Ishikawa (cell line): ENCODE measurements around the gene GPER1.
A peak's percentile ranks its signal among the peaks of the same experiment; 100 is the strongest.

Source experiments
- CEBPB ChIP-seq: IDR thresholded peaks from 2 replicates; pipeline ENCODE4 v1.6.1; 2012
- CREB1 ChIP-seq: IDR thresholded peaks from 2 replicates; pipeline ENCODE4 v1.6.1; 2012; ENCODE audit warnings: low read depth
- EGR1 ChIP-seq: IDR thresholded peaks from 2 replicates; pipeline ENCODE4 v1.6.1; 2012
- EP300 ChIP-seq: IDR thresholded peaks from 2 replicates; pipeline ENCODE4 v1.6.1; 2012; ENCODE audit warnings: borderline replicate concordance
- FOXM1 ChIP-seq: IDR thresholded peaks from 2 replicates; pipeline ENCODE4 v1.6.1; 2012; ENCODE audit warnings: low read depth, borderline replicate concordance
- NFIC ChIP-seq: IDR thresholded peaks from 2 replicates; pipeline ENCODE4 v1.6.1; 2012
- RAD21 ChIP-seq: IDR thresholded peaks from 2 replicates; pipeline ENCODE4 v1.6.1; 2012; ENCODE audit warnings: low read depth
- TAF1 ChIP-seq: IDR thresholded peaks from 2 replicates; pipeline ENCODE4 v1.6.1; 2012; ENCODE audit warnings: low read depth, mild to moderate bottlenecking
- TCF12 ChIP-seq: IDR thresholded peaks from 2 replicates; pipeline ENCODE4 v1.6.1; 2012; ENCODE audit warnings: low read depth
- TEAD4 ChIP-seq: IDR thresholded peaks from 2 replicates; pipeline ENCODE4 v1.6.1; 2012
- USF1 ChIP-seq: IDR thresholded peaks from 2 replicates; pipeline ENCODE4 v1.6.1; 2012
- YY1 ChIP-seq: IDR thresholded peaks from 2 replicates; pipeline ENCODE4 v1.6.1; 2012; ENCODE audit warnings: low read depth
- ZBTB7A ChIP-seq: IDR thresholded peaks from 2 replicates; pipeline ENCODE4 v1.6.1; 2012; ENCODE audit warnings: low read depth
- TF ChIP-seq, protein P1 (sequence below): IDR thresholded peaks from 2 replicates; pipeline ENCODE4 v1.6.1; 2012; ENCODE audit warnings: low read depth, mild to moderate bottlenecking
- TF ChIP-seq, protein P2 (sequence below): IDR thresholded peaks from 2 replicates; pipeline ENCODE4 v1.6.1; 2012

Gene GPER1

GRCh38 chr7:1114505-1114904, 26.6 kb downstream of the GPER1 start:
- TF ChIP-seq, protein P1, sequence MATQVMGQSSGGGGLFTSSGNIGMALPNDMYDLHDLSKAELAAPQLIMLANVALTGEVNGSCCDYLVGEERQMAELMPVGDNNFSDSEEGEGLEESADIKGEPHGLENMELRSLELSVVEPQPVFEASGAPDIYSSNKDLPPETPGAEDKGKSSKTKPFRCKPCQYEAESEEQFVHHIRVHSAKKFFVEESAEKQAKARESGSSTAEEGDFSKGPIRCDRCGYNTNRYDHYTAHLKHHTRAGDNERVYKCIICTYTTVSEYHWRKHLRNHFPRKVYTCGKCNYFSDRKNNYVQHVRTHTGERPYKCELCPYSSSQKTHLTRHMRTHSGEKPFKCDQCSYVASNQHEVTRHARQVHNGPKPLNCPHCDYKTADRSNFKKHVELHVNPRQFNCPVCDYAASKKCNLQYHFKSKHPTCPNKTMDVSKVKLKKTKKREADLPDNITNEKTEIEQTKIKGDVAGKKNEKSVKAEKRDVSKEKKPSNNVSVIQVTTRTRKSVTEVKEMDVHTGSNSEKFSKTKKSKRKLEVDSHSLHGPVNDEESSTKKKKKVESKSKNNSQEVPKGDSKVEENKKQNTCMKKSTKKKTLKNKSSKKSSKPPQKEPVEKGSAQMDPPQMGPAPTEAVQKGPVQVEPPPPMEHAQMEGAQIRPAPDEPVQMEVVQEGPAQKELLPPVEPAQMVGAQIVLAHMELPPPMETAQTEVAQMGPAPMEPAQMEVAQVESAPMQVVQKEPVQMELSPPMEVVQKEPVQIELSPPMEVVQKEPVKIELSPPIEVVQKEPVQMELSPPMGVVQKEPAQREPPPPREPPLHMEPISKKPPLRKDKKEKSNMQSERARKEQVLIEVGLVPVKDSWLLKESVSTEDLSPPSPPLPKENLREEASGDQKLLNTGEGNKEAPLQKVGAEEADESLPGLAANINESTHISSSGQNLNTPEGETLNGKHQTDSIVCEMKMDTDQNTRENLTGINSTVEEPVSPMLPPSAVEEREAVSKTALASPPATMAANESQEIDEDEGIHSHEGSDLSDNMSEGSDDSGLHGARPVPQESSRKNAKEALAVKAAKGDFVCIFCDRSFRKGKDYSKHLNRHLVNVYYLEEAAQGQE, result no peak
- TF ChIP-seq, protein P2, sequence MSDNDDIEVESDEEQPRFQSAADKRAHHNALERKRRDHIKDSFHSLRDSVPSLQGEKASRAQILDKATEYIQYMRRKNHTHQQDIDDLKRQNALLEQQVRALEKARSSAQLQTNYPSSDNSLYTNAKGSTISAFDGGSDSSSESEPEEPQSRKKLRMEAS, result no peak
- TF ChIP-seq CREB1 (no peak), ZBTB7A (no peak), YY1 (no peak), RAD21 (no peak), EGR1 (no peak), USF1 (no peak), TAF1 (no peak), NFIC (no peak), EP300 (no peak), FOXM1 (no peak)

GRCh38 chr7:1115171-1116045, 27.5 kb downstream of the GPER1 start:
- TF ChIP-seq EGR1, result 0 out of 2 replicates have a peak, but pooled peaks have one; percentile 21

DNA sequence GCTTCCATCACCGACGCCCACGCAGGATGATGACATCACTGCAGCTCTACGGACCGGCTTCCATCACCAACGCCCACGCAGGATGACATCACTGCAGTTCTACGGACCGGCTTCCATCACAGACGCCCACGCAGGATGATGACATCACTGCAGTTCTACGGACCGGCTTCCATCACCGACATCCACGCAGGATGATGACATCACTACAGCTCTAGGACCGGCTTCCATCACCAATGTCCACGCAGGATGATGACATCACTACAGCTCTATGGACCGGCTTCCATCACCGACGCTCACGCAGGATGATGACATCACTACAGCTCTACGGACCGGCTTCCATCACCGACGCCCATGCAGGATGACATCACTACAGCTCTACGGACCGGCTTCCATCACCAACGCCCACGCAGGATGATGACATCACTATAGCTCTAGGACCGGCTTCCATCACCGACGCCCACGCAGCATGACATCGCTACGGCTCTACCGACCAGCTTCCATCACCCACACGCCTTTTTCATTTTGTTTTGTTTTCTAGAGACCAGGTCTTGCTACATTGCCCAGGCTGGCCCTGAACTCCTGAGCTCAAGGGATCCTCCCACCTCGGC, 29.5 kb downstream of the GPER1 start:
- TF ChIP-seq TEAD4 (no peak), CREB1 (0 out of 2 replicates have a peak, but pooled peaks have one; percentile 10)

GRCh38 chr7:1119201-1119600, 31.3 kb downstream of the GPER1 start:
- TF ChIP-seq NFIC, result no peak
- no peak for TF ChIP-seq RAD21
- no peak for TF ChIP-seq ZBTB7A
- no peak for TF ChIP-seq FOXM1
- TF ChIP-seq, protein P2, result no peak
- TF ChIP-seq, protein P1, result no peak
- TF ChIP-seq TEAD4, result no peak
- no peak for TF ChIP-seq EP300
- no peak for TF ChIP-seq CREB1
- TF ChIP-seq TCF12, result no peak
- no peak for TF ChIP-seq CEBPB

DNA sequence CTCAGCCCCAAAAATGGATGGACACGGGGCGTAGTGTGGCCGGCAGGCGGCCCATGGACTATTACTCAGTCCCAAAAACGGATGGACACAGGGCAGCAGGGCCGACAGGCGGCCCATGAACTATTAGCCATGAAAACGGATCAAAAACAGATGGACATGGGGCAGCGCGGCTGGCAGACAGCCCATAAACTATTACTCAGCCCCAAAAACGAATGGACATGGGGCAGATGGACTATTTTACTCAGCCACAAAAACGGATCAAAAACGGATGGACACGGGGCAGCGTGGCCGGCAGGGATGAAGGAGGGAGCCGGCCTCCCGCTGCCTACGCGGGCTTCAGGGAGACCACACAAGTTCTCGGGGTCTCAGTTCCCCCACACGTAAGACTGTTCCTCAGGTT, 32.9 kb downstream of the GPER1 start:
- TF ChIP-seq, protein P1, result no peak
- TF ChIP-seq ZBTB7A (no peak), EGR1 (no peak), EP300 (no peak), CREB1 (no peak), RAD21 (no peak), FOXM1 (no peak), CEBPB (no peak), NFIC (no peak), TEAD4 (no peak), USF1 (no peak), TCF12 (no peak), TAF1 (no peak)
- TF ChIP-seq, protein P2, result no peak
